HepG2 (cell line): Measurements from ENCODE around the gene TMEM187. TPM values are rescaled to one million over a fixed set of nuclear protein-coding genes. Genes with fewer than 3 reads are reported as not detected.

Source experiments
- microRNA counts: library from miRNA; unstranded; fragments of <30 nt; microRNA quantifications from one replicate; lab custom pipeline; 2015
- microRNA-seq: library from miRNA; unstranded; fragments of <30 nt; microRNA quantifications from one replicate; pipeline ENCODE4, GENCODE V29; 2020
- polyA plus RNA-seq, 8 experiments: library from polyadenylated mRNA; depleted of rRNA in 3 of 8; stranded (reverse) in 7 of 8; unstranded in 1 of 8; fragments of >200 nt; fragmentation: Illumina TruSeq in 4 of 8; extraction: Trizol in 4 of 8; gene quantifications; 2 replicates each; pipeline versions ENCODE4 v1.2.1 to v1.2.3, GENCODE V29; 2011 to 2016; ENCODE audit warnings: low read depth in 4 of 8, missing spikeins in 1 of 8, mixed read lengths in 1 of 8; ENCODE audit not compliant: insufficient read depth in 1 of 8
- small RNA-seq, 3 experiments: library from RNA; depleted of rRNA; stranded (forward); fragments of <200 nt; gene quantifications; one replicate each; pipeline ENCODE3, GENCODE V24; 2012; ENCODE audit warnings: low read depth in 2 of 3, low replicate concordance in 1 of 3; ENCODE audit not compliant: insufficient read length in 3 of 3, insufficient read depth in 2 of 3
- total RNA-seq, 5 experiments: library from RNA; depleted of rRNA; stranded (reverse); fragments of >200 nt; fragmentation: Illumina TruSeq; extraction: Trizol; gene quantifications; 2 replicates each; pipeline ENCODE4 v1.2.3, GENCODE V29; 2016; ENCODE audit warnings: low read depth in 1 of 5

Gene TMEM187
- total and polyA plus RNA-seq, 2 of the 13 experiments (the other 11 are each of a cell fraction or from before 2014, with no cell fraction given), result 2.2 to 6.2 TPM

MicroRNA genes within 50 kb of the gene (microRNA counts, 767-probe panel; counts per million panel counts)
- not detected for microRNA hsa-miR-718 (lab: Ali Mortazavi, UCI)

Small RNA genes within 50 kb of the gene (microRNA-seq; reads per million reads assigned to microRNA genes)
- gene MIR3202-1 (not detected), gene MIR3202-2 (not detected), gene MIR718 (not detected)

Small RNA genes within 50 kb of the gene (small RNA-seq; reads per million reads assigned to genes)
- 0 reads per million in 3 experiments for gene MIR3202-1

Other genes with a start within 250 kb of the TMEM187 start
- 101 and 178 TPM in 2 replicates for gene BCAP31, start 248.4 kb upstream of the TMEM187 start, total RNA-seq (2016; rRNA removed; fragmentation: Illumina TruSeq; extraction: Trizol)
- gene BCAP31, start 248.4 kb upstream of the TMEM187 start, polyA plus RNA-seq (2011; rRNA removed), result 139 and 155 TPM in 2 replicates
- 10.1 and 15.9 TPM in 2 replicates for gene ABCD1, start 247.9 kb upstream of the TMEM187 start, total RNA-seq (2016; rRNA removed; fragmentation: Illumina TruSeq; extraction: Trizol)
- 11.4 and 15.4 TPM in 2 replicates for gene ABCD1, start 247.9 kb upstream of the TMEM187 start, polyA plus RNA-seq (2011; rRNA removed)
- gene PLXNB3, start 208.5 kb upstream of the TMEM187 start, total RNA-seq (2016; rRNA removed; fragmentation: Illumina TruSeq; extraction: Trizol), result 1.2 and 3.0 TPM in 2 replicates
- 6.9 and 8.1 TPM in 2 replicates for gene PLXNB3, start 208.5 kb upstream of the TMEM187 start, polyA plus RNA-seq (2011; rRNA removed)
- 0.22 TPM in 1 of 2 replicates, not detected in the other for gene SRPK3, start 191.7 kb upstream of the TMEM187 start, total RNA-seq (2016; rRNA removed; fragmentation: Illumina TruSeq; extraction: Trizol)
- gene SRPK3, start 191.7 kb upstream of the TMEM187 start, polyA plus RNA-seq (2011; rRNA removed), result 0.10 and 0.30 TPM in 2 replicates
- 16.2 and 18.7 TPM in 2 replicates for gene IDH3G, start 178.4 kb upstream of the TMEM187 start, total RNA-seq (2016; rRNA removed; fragmentation: Illumina TruSeq; extraction: Trizol)
- gene IDH3G, start 178.4 kb upstream of the TMEM187 start, polyA plus RNA-seq (2011; rRNA removed), result 35.5 and 36.0 TPM in 2 replicates
- gene SSR4, start 178.1 kb upstream of the TMEM187 start, total RNA-seq (2016; rRNA removed; fragmentation: Illumina TruSeq; extraction: Trizol), result 124 and 214 TPM in 2 replicates
- gene SSR4, start 178.1 kb upstream of the TMEM187 start, polyA plus RNA-seq (2011; rRNA removed), result 288 and 319 TPM in 2 replicates
- not detected in 2 replicates for gene PDZD4, start 142.2 kb upstream of the TMEM187 start, total RNA-seq (2016; rRNA removed; fragmentation: Illumina TruSeq; extraction: Trizol)
- 0.03 TPM in 1 of 2 replicates, not detected in the other for gene PDZD4, start 142.2 kb upstream of the TMEM187 start, polyA plus RNA-seq (2011; rRNA removed)
- gene L1CAM, start 86.6 kb upstream of the TMEM187 start, total RNA-seq (2016; rRNA removed; fragmentation: Illumina TruSeq; extraction: Trizol), result 1.1 and 1.4 TPM in 2 replicates
- gene L1CAM, start 86.6 kb upstream of the TMEM187 start, polyA plus RNA-seq (2011; rRNA removed), result 2.0 and 5.0 TPM in 2 replicates
- gene AVPR2, start 68.1 kb upstream of the TMEM187 start, total RNA-seq (2016; rRNA removed; fragmentation: Illumina TruSeq; extraction: Trizol), result not detected in 2 replicates
- gene AVPR2, start 68.1 kb upstream of the TMEM187 start, polyA plus RNA-seq (2011; rRNA removed), result not detected in 2 replicates
- gene ARHGAP4, start 46.5 kb upstream of the TMEM187 start, total RNA-seq (2016; rRNA removed; fragmentation: Illumina TruSeq; extraction: Trizol), result 0.64 TPM in 1 of 2 replicates, not detected in the other
- 0.57 and 1.1 TPM in 2 replicates for gene ARHGAP4, start 46.5 kb upstream of the TMEM187 start, polyA plus RNA-seq (2011; rRNA removed)
- 51.1 and 51.7 TPM in 2 replicates for gene NAA10, start 37.7 kb upstream of the TMEM187 start, total RNA-seq (2016; rRNA removed; fragmentation: Illumina TruSeq; extraction: Trizol)
- 49.1 and 49.2 TPM in 2 replicates for gene NAA10, start 37.7 kb upstream of the TMEM187 start, polyA plus RNA-seq (2011; rRNA removed)
- gene RENBP, start 28.1 kb upstream of the TMEM187 start, total RNA-seq (2016; rRNA removed; fragmentation: Illumina TruSeq; extraction: Trizol), result 0.77 and 1.4 TPM in 2 replicates
- gene RENBP, start 28.1 kb upstream of the TMEM187 start, polyA plus RNA-seq (2011; rRNA removed), result 2.0 and 2.6 TPM in 2 replicates
- 17.8 and 24.0 TPM in 2 replicates for gene HCFC1, start 936 bp upstream of the TMEM187 start, total RNA-seq (2016; rRNA removed; fragmentation: Illumina TruSeq; extraction: Trizol)
- 5.8 TPM in 2 replicates for gene HCFC1, start 936 bp upstream of the TMEM187 start, polyA plus RNA-seq (2011; rRNA removed)
- gene IRAK1, start 47.1 kb downstream of the TMEM187 start, total RNA-seq (2016; rRNA removed; fragmentation: Illumina TruSeq; extraction: Trizol), result 69.8 and 77.3 TPM in 2 replicates
- 57.7 and 83.5 TPM in 2 replicates for gene IRAK1, start 47.1 kb downstream of the TMEM187 start, polyA plus RNA-seq (2011; rRNA removed)
- gene MECP2, start 125.0 kb downstream of the TMEM187 start, total RNA-seq (2016; rRNA removed; fragmentation: Illumina TruSeq; extraction: Trizol), result 16.4 and 18.1 TPM in 2 replicates
- 7.9 and 8.0 TPM in 2 replicates for gene MECP2, start 125.0 kb downstream of the TMEM187 start, polyA plus RNA-seq (2011; rRNA removed)
- gene OPN1LW, start 171.5 kb downstream of the TMEM187 start, total RNA-seq (2016; rRNA removed; fragmentation: Illumina TruSeq; extraction: Trizol), result not detected in 2 replicates
- not detected in 2 replicates for gene OPN1LW, start 171.5 kb downstream of the TMEM187 start, polyA plus RNA-seq (2011; rRNA removed)
- not detected in 2 replicates for gene OPN1MW, start 209.8 kb downstream of the TMEM187 start, total RNA-seq (2016; rRNA removed; fragmentation: Illumina TruSeq; extraction: Trizol)
- gene OPN1MW, start 209.8 kb downstream of the TMEM187 start, polyA plus RNA-seq (2011; rRNA removed), result not detected in 2 replicates
- gene OPN1MW2, start 247.0 kb downstream of the TMEM187 start, total RNA-seq (2016; rRNA removed; fragmentation: Illumina TruSeq; extraction: Trizol), result not detected in 2 replicates
- gene OPN1MW2, start 247.0 kb downstream of the TMEM187 start, polyA plus RNA-seq (2011; rRNA removed), result not detected in 2 replicates